Measurements from ENCODE around the gene IGFBP5.

The IGFBP5 gene

GRCh38 chr2:216713691-216714336 is 18.5 kb upstream of the IGFBP5 start:
- DNase-seq: peak in 1 of 2 donors; percentile 37

DNA sequence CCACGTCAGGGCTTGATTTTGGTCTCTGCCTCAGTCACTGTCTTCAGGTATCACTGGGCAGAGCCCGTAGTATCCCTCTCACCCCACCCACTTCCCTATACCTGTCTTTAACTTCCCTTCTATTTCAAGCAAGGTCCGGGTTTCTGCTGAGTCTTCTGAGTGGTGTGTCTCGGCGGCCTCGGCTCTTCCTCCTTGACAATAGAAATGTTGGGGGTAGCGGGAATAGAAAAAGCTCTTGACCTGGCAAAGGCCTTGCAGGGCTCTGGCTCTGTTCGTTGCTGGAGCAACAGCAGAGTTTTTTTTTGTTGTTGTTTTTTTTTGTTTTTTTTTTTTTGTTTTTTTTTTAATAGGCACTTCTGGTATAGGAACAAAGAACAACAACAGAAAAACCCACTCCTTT is 16.0 kb upstream of the IGFBP5 start:
- no peak for DNase-seq

DNA sequence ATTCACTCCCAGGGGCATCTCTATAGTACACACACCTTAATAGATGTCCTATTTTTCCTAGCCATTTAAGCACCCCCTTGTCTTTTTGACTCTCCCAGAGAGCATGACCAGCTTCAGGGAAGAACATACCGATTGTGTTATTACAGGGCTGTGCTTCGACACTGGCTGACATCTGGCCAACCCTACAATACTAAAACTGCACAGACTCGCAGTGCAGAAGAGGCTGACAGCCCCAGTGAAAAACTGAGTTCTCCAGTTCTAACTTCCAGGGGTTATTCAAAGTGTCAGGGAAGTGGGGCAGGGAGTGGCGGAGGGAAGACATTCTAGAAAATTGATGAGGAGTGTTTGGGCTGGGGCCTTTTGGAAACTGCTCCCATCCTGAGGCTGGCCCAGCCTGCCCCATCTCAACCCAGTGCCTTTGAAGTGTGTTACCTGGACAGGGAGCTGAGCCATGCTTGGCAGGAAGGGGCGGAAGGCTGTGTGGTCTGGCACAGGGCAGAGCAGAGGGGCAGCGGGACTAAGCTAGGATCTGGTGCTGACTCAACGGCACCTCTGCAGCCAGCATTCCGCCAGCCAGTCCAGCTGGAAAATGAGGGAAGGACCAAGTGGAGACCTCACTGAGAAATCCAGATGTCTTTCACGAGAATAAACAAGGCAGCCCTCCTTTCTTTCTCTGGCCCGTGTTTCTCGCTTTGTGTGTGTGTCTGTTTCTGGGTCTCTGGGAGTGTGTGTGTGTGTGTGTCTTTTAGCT is 15.4 kb upstream of the IGFBP5 start:
- DNase-seq: no peak

- no peak for DNase-seq
These were observed 7.4 kb upstream of the IGFBP5 start for GRCh38 chr2:216702756-216703155.

DNA sequence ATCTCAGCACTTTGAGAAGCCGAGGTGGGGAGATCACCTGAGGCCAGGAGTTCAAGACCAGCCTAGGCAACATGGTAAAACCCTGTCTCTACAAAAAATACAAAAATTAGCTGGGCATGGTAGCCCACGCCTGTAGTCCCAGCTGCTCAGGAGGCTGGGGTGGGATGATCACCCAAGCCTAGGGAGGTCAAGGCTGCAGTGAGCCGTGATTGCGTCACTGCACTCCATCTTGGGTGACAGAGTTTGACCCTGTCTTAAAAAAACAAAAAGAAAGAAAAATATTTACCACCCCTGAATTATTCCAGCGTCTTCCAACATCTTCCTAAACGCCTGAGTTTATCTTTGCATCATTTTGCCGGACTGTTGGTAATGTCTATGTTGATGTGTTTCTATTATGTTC is 6.2 kb upstream of the IGFBP5 start:
- no peak for DNase-seq

DNA sequence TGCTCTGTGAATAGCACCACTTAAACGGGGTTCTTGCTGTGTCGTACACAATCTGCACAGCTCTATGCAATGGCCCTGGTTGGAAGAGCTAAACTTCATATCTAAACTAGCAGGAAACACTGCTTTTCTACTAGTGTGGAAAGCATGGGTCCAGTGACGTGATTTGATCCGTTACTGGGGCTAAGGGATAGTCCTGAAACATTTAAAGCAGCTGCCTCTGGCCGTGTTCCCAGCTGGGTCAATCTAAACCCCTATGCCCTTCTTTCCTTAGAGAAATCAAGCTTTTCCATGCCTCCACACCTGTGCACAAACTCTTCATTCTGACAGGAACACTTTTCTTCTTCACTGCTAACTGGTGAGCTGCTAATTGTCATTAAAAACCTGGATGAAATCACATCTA is 5.4 kb upstream of the IGFBP5 start:
- no peak for DNase-seq

GRCh38 chr2:216700088-216700567 is 4.8 kb upstream of the IGFBP5 start:
- DNase-seq: no peak

- peak in 1 of 2 donors; percentile 82 for DNase-seq
These were observed 3.5 kb upstream of the IGFBP5 start for GRCh38 chr2:216698895-216699294.

GRCh38 chr2:216698293-216698692 is 2.9 kb upstream of the IGFBP5 start:
- DNase-seq: no peak

DNA sequence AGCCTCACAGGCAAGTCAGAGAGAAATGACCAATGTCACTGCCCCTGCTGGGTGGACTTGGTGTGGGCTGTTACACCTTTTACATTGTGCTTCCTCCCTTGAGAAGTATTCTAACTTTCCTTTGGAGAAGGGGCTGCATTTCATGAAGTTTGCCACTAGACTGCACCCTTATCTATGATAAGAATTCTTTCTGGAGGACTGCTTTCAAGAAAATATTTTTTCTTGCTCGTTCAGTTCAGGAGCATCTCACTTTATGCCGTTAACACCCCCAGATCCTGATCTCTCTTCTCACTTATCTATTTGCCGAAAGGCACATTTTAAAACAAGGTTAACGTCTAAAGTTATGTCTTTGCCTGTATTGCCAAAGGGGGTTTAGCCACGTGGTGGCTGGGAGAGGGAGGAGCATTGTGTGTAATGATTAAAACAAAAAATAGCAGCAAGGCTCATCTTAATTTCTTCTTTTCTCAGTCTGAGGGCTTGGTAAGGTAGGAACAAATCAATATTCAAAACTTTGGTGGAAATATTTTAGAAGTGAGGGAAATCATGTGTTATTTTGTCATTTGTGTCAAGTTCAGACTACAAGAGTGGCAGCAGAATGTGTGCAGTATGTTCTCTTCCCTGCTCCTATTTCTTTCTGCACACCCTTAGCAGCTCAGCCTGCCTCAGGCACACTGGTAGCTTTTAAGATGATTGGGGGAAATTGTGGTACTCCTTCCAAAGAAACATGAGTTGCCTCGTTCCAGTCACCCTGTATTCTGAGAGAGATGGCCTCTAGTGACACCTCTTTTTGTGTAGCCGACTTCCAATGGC is 1.6 kb upstream of the IGFBP5 start:
- peak in 1 of 2 donors; percentile 48 for DNase-seq

DNA sequence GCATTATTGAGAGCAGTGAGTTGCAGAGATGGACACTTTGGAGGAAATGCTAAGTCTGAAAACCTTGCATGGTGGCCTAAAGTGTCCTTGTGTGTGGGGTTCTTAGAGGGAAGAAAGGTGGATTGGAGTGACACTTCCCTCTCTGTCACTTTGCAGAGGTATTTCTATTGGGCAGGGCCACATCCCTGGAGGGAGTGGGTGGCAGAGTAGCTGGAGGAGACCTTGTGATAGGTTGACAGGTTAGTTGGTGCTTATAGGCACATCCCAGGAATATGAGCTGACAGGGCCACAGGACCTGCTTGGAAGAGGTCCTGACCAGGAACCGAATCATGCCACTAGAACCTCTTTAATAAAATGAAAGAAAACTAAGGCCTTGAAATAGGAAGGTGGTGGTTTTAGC is 972 bp upstream of the IGFBP5 start:
- DNase-seq: no peak

DNA sequence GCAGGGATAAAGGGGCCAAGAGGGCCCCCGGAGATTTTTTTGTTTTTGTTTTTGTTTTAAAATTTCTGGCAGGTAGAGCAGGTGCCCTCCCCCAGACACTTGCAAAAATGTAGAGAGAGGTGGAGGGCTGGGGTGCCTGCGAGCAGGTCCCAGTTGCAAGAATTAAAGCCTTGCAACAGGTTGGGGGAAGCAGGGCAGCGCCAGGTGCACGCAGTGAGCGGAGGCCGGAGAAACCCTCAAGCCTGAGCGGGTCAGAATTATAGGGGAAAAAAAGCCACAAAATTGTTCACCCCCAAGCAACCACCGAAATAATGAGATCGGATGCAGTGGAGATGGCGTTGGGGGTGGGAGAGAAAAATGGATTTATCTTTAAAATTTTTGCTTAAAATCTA is 527 bp downstream of the IGFBP5 start:
- DNase-seq: no peak

DNA sequence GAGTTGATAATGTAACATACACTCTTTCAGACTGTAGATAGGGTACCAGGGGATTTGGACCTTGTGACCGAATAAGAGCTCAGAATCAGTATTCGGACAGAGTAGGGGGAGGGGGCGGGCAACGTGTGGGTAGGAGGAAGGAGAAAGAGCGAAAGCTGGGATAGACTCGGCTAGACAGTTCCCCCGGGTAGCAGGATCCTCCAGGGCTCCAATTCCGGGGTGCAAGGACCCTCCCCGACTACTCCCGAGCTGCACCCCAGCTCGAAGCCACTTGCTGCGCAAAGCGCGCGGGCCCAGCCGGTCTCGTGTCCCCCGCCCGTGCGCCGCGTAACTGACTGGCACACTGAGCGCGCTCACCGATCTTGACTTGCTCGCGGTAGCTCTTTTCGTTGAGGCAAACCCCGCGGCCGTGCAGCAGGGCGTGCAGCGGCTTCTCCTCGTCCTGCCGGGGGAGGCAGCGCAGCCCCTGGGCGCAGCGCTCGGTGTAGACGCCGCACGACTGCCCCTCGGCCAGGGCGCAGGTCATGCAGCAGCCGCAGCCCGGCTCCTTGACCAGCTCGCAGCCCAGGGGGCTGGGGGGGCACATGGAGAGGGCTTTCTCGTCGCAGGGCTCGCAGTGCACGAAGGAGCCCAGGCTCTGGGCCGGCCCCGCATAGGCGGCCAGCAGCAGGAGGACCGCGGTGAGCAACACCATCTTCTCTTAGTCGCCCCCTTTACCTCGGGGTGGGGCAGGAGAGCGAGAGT is 1.1 kb downstream of the IGFBP5 start:
- peak in 1 of 2 donors; percentile 34 for DNase-seq

DNA sequence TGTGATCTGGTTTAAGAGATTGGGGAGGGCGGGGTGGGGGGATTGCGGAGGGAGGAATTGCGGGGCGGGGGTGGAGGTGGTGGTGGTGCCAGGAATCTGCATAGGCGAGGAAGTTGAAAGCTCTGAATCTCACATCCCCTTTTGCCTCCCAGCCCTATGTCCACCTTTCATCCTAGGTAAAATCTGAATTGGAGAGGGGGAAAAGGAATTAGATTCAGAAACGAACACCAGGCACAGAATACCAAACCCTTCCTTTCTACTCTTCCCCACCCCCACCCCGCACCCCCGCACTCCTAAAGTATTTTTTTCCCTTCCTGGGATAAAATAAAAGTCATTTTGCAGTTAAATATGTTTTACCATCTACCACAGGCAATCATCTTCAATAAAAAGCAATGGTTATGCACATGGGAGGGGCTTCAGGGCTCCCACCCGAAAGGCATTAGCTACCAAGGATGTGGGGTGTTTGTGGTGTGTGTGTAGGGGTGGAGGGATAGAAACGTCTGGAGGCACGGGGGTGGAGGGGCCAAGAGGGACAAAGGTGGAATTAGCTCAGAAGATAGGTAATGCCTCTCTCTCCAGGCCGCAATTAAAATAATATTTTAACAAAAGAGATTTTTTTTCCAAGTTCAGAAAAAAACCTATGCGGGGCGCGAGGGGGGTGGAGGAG is 1.8 kb downstream of the IGFBP5 start:
- no peak for DNase-seq

DNA sequence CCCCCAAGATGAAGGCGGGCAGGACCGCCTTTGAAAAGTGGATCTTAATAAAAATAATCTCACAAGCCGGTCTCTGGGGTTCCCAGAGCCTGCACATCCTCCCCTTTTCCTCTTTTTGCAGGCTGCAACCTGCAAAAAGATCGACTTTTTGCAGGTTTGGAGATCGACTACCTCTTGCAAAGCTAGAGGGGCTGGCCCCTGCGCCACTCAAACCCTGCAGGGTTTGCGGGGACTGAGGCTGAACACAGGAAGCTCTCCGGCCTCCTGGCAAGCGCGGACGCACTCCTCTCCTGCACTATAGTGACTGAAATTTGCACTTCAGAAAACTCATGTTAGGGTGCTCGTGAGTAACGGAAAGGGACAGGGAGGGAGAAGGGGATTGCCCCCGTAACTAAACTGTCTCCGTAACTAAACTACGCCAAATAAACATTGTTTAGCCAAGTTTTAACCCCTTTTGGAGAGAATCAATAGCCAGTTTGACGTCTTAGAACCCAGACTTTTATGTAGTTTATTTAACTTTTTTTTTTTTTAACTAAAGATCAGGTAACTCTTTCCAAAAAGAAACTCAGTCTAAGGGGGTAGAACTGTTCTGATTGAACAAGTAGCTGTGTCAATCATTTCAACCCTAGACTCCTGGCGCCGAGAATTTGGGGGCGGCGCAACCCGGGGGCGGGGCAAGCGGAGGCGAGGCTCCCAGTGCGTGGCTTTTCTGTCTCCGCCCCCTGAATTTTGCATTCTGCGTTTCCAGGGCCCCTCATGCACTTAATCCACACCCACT is 2.5 kb downstream of the IGFBP5 start:
- DNase-seq: peak in 1 of 2 donors; percentile 34

DNA sequence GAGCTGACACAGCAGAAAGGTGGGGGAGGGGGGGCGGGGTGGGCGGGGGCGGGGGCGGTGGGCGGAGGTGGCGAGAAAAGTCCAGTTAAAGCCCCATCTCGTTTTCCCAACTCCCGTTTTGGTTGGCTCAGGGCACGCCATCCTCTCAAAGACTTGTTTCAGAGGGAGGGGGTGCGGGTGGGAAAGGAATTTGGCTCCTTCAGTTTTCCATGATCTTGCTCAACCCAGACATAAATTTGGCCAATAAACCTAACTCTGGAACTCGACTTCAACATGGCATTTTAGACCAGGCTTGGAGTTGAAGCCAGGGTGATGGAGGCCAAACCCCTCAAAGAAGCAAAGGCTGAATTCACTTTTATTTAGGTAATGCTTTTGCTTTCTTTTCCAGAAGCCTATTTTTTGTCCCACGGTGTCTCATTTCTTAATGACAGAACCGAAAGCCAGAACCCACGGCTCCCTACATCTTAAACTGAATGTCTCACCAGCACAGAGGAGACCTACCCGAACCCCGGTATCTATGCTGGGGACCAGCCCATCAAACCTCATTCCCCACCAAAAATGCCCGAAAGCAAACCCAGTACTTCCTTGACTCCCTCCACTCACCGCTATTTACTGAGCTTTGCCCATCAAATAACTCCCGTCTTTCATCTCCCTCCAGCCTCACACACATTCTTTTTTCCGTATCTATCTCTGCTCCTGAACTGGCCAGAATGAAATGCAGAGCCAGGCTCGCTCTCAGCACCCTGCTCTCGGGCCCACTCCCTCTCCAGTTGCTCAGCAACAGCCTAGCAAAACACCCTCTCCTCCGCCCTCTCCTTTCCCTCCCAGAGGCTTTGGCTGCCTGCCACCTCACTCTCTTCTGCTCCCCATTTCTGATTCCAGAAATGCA is 4.3 kb downstream of the IGFBP5 start:
- peak; percentile 35 to 73 for DNase-seq

- DNase-seq: no peak
These were observed 4.9 kb downstream of the IGFBP5 start for GRCh38 chr2:216690456-216690852.

GRCh38 chr2:216689397-216689796 is 6.0 kb downstream of the IGFBP5 start:
- DNase-seq: no peak

DNA sequence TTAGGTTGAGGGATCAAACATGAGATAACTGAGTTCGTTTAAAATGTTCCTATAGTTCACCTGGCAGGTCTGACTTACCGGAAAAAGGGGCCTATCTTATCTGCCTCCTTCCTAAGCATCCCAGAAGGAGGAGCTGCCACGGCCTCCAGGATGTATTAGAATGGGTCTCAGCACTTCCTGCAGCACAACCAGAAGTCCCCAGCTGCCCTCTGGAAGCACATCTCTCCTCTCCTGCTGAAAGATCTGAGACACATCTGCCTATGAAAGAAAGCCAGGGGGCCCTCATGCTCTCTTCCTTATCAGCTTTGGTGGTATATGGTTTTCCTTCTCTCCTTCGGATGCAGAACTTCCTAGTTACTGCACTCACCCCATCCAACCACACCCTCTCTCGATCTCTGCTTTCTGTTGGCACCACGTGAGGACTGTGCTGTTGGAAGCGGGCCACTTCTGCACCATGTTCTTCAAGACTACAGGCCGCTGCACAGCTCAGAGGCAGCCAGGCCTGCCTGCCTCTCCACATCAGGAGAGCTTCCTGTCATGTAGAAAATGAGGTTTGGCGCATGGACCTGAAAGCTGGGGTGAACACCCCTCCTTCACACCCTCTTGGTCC is 6.5 kb downstream of the IGFBP5 start:
- DNase-seq: no peak

- DNase-seq: no peak
These were observed 7.7 kb downstream of the IGFBP5 start for GRCh38 chr2:216687646-216688045.

Measured in hippocampal formation (tissue), 2 donors.